HFF-Myc (cell line): ENCODE measurements around the gene SIRT5.

Source experiments
- DNase-seq: peaks from one replicate; pipeline ENCODE4 v3.0.0-alpha.2; 2011; ENCODE audit warnings: low read depth; ENCODE audit errors: extremely low read depth
- H3K4me3 ChIP-seq: replicated peaks from 2 replicates; pipeline ENCODE4 v1.5.1; 2011; ENCODE audit warnings: low read depth, mild to moderate bottlenecking, control low read depth, low read length
- CTCF ChIP-seq: IDR thresholded peaks from 2 replicates; pipeline ENCODE4 v1.5.1; 2012; ENCODE audit warnings: mild to moderate bottlenecking, low read depth, low read length, control low read depth; ENCODE audit errors: missing control alignments

SIRT5 gene

GRCh38 chr6:13528777-13529343 is 45.5 kb upstream of the SIRT5 start:
- TF ChIP-seq CTCF: no peak
- no peak for DNase-seq
- H3K4me3 ChIP-seq: no peak overlapping the region

- no peak for DNase-seq
- no peak for TF ChIP-seq CTCF
Observed at GRCh38 chr6:13531956-13532355, 42.4 kb upstream of the SIRT5 start.

GRCh38 chr6:13534536-13534935 is 39.9 kb upstream of the SIRT5 start:
- TF ChIP-seq CTCF: no peak
- no peak overlapping the region for H3K4me3 ChIP-seq
- DNase-seq: no peak

More at GRCh38 chr6:13531956-13532355, 42.4 kb upstream of the SIRT5 start:
- H3K4me3 ChIP-seq: no peak overlapping the region

- no peak for DNase-seq
- TF ChIP-seq CTCF: no peak
- no peak overlapping the region for H3K4me3 ChIP-seq
Observed at GRCh38 chr6:13535306-13535705, 39.1 kb upstream of the SIRT5 start.

DNA sequence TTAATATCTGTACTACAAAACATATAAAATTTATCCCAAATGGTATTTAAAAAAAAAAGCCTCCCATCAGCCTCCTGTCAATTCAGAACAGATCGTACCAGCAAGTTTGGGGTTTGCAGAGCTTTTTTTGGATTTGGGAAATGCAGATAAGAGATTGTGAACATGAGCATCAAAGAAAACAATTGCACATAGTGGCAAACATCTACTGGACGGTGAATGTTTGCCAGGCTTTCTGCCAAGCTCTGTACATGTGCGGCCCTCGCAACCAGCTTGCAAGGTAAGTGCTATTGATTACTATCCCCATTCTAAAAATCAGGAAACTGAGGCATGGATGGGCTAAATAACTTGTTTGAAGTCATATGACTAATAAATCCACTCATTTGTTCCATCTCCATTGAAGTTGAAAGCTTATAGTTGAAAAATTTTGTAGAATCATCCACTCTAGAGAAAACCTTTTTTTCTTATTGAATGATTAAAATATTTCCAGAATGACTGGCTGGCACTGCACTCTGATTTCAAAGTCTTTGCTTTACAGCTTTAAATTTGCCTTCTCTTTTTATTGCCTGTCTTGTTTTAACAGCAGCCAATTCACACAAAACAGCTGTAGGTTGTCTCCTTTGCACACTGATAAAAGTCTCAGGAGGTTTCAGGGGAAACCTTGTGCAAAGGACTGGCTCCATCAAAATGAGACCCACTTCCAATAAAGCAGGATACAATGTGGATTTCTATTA is 37.4 kb upstream of the SIRT5 start:
- no peak for DNase-seq
- no peak for TF ChIP-seq CTCF
- H3K4me3 ChIP-seq: no peak overlapping the region

GRCh38 chr6:13537527-13537897 is 36.9 kb upstream of the SIRT5 start:
- no peak overlapping the region for H3K4me3 ChIP-seq
- TF ChIP-seq CTCF: no peak
- no peak for DNase-seq

GRCh38 chr6:13538084-13538483 is 36.3 kb upstream of the SIRT5 start:
- peak; percentile 29 for TF ChIP-seq CTCF
- no peak overlapping the region for H3K4me3 ChIP-seq
- peak; percentile 26 for DNase-seq
